GM19238 (cell line): Measurements from ENCODE around the gene RCC2.
"Not testable (repeated sequence)": the region's sequence is repeated elsewhere in the genome, so short reads cannot be mapped to it uniquely, and the experiment has no call there.

Experiments
- DNase-seq: peaks from one replicate; pipeline ENCODE4 v3.0.0; 2011; ENCODE audit warnings: low spot score; ENCODE audit not compliant: insufficient read length

The RCC2 gene

DNA sequence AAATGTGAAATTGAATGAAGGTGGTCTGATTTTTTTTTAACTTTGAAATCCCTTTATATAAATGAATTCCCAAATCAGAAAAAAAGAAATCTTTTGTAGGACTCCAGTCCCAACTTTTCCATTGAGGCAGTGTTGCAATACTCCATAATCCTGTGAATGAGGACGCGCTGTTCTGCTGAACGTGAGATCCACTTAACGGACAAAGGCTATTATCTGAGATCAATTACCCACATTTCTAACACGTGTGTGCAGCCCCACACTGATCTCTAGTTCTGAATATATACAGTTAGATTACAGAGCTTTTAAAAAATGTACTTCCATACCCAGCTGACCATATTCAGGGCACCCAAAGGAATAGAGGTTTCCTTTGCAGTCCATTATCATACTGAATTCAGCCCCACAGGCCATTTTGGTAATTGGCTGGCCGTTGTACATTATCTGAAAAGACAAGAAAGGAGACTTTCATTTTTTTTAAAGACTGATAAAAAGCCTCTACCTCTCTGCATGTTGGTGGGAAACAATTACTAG is 19.0 kb downstream of the RCC2 start:
- DNase-seq, result no peak

DNA sequence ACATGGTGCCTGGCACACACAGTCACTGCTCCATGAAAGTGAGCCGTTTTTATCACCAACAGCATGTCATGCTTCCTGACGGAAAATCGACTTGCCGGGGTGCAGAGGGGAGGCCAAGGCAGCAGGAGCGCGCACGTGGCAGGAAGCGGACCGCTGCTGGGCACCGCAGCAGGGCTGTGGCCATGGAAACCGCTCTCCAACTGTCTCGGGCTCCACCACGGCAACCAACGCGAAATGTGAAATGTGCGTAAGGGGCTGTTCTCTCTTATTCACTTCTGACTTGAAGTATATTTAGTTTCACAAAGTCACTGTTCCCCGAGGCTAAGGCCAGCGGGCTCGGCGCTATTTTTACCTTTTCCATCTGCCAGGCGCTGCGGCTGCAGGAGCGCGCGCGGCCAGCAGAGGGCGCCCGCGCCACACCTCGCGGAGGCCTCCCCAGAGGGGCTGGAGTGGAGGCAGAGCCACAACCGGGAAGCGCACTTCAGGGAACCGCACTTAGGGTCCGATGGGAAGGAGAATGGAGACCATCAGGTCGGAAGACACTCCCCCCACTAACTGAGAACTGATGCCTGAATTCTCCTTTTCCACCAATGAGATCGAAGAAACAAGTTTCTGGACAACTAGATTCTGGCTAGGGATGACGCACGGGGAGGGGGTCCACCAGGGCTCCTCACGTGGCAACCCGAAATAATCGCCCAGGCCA is 19.7 kb downstream of the RCC2 start:
- DNase-seq, result peak; percentile 74

DNA sequence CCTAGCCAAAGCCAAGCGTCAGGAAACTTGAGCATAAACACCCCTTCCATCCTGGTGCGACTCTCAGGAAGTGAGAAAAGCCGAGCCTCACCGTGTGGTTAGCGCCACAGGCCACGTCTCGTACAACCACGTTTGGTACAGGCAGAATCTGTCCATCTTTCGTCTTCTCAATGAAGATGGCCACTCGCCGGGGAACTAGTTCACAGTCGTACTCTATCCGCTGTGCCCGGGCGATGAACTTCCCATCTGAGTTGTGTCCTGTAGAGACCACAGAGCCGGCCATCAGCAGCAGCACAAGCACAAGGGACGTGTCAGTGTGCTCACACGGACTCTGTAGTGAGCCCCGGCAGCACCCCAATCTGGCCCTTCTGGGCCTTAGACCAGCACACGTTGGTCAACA is 23.1 kb downstream of the RCC2 start:
- no peak for DNase-seq

DNA sequence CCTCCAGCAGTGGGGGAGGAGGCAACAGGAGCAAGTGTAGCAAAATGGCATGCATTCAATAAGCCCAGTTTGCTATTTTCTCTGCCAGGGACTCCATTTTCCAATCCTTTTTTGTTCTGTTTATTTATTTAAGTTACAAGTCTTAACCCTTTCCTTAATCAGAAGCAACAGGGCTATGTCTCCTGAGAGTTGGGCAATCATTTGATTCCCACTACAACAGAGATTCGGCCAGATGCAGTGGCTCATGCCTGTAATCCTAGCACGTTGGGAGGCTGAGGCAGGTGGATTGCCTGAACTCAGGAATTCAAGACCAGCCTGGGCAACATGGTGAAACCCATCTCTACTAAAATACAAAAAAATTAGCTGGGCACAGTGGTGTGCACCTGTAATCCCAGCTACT is 25.5 kb downstream of the RCC2 start:
- no peak for DNase-seq

DNA sequence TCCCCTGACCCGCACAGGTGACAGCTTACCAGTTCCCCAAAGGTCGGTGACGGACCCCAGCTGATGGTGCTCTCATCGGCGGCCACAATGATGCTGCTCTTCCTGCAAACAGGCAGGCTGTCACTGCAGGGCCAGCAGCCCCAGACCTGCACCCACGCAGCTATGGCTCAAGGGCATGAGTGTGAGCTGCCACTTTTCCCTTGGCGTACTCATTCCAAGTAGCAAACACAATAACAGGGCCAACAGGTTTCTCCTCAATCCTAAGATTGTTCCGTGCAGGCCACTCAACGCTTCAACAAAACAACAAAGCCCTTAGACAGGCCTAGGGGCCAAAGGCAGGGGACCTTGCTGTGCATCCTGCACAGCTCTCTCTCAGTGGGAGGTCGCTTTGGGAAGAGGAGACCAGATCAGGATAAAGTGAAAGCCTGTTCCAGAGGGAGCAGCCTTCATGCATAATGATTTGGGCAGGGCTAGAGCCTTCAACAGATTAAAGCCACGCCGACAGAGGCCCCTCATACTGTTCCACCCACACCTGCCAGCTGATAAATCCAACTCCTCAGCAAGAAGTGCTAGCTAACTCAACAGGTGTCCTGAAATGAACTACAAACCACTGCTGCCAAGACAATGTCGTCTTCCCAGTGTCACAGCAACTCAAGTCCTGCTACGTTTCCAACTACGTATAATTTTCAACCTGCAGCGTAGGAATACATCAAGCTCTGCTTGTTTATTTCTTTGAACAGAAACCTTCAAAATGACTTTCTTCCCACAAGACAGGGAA is 27.2 kb downstream of the RCC2 start:
- DNase-seq, result no peak

DNA sequence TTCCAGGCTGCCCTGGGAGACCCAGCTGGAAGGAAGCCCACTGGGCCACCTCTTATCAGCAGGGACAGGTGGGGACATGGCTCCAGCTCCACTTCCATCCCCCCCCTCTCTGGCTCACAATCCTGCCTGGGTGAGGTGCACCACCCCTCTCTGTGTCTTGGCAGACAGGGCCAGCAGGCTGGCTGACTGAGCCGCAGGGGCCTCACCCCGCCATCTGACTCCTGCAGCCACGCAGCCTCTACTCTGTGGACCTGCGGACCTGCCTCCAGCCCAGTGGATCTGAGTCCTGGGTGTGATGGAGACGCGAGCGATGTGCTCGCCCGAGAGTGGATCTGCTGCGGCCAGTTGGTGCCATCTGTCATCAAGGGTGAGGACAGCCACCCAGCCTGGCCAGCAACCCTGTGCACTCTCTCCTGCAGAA is 30.1 kb downstream of the RCC2 start:
- DNase-seq, result no peak

DNA sequence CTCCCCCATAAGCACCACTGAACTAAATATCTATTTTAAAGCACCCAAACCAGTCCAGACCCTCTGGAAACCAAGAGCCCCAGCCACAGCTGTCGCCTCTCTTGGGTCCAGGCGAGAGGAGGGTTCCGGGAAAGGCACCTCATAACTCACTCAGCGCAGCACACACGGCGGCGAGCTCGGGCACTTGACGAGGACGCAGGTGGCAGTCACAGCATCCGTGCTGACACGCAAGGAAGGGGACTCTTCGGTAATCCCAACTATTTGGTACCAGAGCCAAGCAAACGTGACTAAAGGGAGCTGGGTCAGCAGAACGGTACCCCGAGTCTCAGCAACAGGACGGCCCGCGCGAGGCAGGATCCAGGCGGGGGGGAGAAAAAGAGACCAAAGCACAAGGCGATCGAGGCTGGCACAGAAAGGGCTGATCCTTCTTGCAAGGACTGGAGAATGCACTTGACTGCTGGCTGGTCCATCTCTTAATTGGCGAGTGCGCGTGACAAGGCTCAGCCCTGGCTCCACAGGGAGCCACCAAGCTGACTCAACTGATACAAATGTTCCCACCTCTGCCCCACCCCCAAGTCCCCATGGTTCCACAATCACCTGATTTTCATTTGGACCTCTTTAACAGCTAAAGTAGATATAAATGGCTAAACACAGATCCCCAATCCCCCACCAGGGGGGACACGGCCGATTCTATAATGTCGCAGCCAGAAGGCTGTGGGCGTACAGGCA is 31.5 kb downstream of the RCC2 start:
- not testable (repeated sequence) for DNase-seq

DNA sequence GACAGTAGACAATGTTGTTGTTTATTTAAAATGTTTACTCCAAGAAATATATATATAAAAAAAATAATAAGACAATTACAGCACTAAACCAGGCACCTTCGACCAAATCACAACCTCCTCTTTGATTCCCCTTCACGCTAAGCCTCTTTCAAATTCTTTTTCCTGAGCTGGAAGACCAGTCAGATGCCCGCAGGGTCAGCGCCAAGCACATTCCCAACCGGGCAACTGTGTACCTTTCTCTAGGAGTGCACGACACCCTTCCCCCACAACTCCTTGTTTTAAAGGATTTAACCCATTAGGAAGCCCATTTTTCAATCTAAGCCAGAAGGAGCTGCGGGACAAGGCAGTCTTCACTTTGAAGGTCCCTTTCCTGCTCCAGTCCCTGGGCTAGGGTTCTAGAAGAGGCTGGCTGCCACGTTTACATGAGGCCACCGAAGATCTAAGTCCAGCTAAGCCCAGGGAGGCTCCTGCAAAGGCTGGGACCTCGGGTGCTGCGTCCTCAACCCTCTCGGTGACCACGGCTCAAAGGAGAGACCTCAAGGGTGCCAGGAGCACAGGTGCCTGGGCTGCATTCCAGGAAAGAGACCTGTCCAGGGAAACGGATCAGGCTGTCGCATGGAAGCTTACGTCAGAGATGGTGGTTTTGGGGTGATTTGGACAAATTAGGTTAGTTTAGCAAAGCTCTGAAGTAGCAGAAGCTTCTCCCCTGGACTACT is 32.6 kb downstream of the RCC2 start:
- not testable (repeated sequence) for DNase-seq

DNA sequence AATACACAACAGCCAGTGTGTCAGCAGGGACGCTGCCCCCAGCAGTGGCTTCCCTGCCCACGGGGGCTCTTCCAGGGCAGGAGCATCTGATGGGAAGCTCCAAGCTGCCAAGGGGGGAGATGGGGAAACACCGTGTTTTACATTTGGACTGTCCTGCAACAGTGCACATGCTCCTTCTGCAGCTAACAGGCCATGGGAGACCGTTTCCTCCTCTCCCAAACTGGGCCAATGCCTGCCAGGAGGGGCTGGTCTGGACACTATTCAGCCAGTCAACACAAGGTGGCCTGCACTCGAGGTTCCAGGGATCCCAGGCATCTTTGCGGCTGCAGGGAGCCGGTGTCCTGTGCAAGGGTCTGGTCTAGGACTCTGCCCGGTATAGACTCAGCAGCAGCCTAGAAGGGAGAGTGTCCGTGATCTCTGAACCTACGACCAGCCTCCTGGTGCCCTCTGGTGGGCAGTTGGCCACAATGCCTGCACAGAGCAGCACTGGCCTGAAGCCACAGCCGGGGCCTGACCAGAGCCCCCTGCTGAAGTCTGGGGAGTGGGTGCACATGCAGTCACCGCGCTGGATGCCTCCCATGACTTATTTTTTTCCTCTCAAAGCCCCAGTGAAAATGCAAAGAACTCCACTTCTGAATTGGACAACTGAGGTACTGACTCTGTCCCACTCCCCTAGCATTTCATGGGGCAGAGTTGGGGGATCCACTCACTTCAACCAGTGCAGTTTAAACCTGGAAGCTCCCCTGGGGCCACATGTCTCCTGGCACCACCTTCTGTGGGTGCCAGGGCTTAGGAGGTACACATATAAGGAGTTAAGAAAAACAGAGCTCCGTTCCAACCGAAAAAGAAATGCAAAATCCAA is 33.3 kb downstream of the RCC2 start:
- DNase-seq, result peak; percentile 62

DNA sequence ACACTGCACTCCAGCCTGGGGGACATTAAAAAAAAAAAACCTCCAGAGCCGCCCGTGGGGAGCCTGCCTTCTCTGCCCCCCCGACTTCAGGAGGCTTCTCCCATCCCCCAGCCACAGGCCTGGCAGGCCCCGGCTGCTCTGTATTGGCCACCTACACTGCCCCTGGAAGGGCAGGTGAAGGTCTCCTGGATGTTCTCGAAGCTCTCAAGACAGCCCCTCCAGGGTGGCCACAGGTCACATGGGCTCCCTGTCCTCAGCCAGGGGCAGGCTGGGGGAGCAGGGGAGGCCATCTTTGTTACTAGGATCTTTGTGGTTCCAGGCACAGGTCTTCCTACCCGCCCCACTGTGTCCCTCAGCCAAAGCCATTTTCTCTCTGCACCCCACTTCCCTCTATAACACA is 34.7 kb downstream of the RCC2 start:
- DNase-seq, result no peak

DNA sequence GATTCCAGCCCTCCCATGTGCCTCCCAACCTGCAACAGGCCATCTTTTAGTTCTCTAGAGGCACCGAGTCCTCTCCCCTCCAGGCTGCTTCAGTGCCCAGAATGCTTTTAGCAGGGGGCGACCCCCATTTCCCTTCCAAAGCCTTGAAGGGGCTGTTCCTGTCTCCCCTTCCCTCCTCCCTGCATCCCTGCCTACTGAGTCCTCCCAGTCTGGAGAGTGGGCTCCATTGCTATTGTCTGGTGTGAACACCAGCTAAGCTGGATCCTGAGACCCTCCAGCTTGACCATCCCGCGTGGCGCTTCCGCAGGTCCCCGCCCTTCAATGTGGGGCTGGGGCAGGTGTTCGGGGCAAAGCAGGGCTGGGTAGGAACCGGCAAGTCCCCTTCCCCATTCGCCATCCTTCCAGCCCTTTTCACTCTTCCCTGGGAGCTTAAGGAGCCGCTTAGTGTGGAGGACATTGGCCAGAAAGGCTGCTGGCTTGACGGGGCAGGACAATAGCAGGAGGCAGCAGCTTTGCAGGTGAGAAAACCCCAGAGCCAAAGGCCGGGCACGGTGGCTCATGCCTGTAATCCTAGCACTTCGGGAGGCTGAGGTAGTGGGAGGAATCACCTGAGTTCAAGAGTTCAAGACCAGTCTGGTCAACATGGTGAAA is 35.3 kb downstream of the RCC2 start:
- DNase-seq, result no peak

DNA sequence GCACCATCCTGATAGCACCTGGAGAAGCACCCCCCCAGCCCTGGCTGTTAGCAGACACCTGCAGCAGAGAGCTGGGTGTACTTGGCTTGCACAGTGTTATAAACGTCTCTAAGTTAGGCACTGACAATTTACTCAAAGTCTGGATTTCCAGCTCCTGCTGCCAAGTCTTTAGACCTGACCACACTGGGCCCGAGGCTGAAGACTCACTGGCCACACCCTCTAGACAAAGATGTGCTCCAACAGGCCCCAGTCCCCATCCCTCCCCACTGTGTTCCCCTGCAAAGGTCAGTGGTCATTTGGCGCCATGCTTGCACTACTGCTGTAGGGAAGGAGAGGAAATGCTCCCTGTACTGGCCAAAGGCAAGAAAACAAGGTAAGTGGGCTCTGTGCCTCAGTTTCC is 36.4 kb downstream of the RCC2 start:
- DNase-seq, result no peak

DNA sequence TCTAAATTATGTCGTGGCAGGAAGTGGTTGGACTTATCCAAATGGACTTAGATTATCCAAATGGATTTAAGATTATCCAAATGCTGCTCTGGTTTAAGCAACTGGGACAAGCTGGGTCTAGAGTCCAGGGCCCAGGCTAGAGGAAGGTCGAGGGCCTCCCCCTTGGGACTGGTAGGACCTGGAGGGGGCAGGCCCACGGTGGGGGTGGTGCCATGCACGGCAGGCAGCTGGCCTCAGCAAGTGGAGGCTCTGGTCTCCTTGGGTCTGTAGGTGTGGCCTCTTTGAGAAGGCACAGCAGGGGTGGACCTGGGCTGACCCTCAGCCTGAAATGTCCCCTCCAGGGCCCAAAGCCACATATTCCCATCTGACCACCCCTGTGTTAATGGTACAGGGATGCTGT is 37.6 kb downstream of the RCC2 start:
- DNase-seq, result no peak

DNA sequence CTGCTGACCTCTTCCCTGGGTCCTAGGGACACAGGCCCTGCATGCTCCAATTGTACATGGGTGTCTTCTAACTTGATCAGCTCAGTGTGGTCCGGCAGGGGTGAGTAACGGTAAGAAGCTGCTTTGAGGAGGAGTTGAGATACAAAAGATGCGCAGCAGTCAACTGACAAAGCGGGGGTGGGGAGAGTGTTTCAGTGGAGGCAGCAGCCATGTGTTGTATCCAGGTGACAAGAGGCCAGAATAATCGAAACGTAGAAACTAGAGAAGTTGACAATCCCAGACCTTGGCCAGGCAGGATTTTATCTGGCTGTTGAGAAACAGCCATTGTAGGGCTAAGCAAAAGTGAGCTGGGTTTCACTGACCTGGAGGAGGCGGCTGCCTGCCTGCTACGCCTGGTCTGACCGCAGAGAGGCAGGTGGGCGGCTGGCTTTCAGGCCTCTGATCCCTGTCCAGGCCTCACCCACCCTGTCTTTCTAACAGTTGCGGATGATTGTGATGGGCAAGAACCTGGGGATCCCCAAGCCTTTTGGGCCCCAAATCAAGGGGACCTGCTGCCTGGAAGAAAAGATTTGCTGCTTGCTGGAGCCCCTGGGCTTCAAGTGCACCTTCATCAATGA is 38.6 kb downstream of the RCC2 start:
- DNase-seq, result no peak

DNA sequence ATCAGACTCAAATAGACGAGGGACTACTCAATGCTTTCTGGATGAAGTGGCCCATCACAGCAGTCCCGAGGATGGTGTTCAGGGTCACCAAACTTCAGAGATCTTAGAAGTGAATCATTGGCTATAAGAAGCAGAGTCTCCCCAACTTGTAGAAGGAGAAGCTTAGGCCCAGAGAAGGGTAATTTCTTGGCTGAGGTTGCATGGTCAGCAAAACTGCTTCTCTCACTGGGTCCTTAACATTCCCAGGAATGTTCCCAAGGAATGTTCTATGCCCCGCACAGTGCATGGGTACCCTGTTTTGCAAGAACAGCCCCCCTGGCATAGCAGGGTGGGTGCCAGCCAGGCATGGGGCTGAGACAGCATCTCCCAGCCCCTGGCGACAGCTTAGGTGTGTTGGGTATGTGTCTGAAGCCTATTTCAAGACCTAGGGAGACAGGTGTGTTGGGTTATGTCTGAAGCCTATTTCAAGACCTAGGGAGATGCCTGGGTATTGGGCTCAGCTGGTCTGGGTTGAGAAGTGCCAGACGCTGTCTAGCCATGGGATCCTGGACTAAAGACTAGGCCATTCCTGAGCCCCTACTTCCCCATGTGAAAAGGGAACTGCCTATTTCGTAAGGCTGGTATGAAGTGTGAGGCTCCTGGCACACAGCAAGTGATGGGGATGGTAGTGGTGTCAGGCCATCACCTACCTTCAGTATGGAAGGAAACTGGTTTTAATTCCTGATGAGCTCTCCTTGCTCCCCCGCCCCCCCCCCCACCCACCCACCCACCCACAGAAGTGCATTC is 41.4 kb downstream of the RCC2 start:
- no peak for DNase-seq

DNA sequence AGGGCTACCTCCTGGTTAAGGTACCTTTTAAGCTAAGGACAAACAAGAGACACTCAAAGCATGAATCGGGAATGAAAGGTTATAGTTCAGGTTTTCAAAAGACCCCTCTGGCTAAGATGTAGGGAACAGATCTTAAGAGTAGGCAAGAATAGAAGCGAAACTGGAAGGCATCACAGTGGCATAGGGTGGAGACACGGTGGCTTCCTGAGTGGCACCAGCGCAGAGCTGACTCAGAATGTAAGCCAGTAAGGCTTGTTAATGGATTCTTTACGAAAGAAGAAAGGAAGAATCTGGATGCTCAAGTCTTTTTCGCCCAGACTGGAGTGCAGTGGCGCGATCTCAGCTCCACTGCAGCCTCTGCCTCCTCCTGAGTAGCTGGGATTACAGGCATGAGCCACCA is 46.2 kb downstream of the RCC2 start:
- no peak for DNase-seq

DNA sequence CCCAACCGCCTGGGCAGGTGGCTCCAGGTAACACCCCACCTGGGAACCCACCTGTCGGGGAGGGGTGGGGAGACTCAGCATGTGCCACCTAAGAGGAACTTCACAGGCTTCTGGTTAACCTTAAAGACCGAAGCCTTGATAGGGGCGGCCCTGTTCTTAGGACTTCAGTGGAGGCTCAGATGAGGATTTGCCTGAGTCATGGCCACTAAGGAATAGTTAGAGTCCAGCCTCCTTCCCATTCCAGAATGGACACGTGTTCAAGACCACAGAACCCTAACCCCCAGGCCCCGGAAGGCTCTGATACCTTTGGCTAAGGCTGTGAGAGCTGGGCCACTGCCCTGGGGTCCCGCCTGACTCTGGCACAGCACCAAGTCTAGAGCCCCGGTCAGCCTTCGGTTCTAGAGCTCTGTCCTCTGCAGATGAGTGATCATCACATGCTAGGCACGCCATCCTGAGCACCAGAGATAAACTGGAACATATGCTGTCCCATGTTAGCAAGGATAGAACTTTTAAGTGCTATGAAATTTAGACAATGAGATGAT is 47.2 kb downstream of the RCC2 start:
- DNase-seq, result no peak

DNA sequence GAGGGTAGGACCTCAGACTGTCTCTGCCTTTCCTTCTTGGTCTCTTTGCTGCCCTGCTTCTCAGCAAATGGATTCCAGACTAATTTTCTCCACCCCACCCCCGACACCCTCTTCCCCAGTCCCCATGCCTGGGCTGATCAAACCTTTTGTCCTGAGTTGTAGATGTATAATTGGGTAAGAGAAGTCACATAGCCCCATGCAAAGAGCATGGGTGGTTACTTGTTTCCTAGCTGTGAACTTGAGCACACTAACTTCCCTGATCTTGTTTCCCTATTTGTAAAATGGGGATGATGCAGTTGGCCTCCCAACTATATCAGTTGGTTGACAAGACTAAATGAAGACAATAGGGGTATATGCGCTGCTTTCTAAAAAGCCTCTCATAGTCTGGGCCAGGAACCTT is 58.3 kb downstream of the RCC2 start:
- no peak for DNase-seq
